ENCODE results near the gene F2RL3. TPM values are rescaled to one million over a fixed set of nuclear protein-coding genes. Genes with fewer than 3 reads are reported as not detected.

F2RL3 gene
- polyA plus RNA-seq, 1 donor from 2014 or later: not detected

- Histone ChIP-seq H3K4me3 (ENCODE audit: low read length) (no peak overlapping the region), H3K36me3 (ENCODE audit: insufficient read depth, low read length) (peaks cover 6% of the 10 kb centered on the region)
- TF ChIP-seq MXI1 (conservative IDR thresholded peaks at IDR 0.05; ENCODE audit: poor library complexity, severe bottlenecking) (no peak), EZH2 (IDR thresholded peaks at IDR 0.05; ENCODE audit: borderline replicate concordance, insufficient read depth, low read length, poor library complexity, severe bottlenecking) (no peak), RAD21 (conservative IDR thresholded peaks at IDR 0.05) (no peak), EP300 (conservative IDR thresholded peaks at IDR 0.05; ENCODE audit: poor library complexity, severe bottlenecking) (no peak), SMC3 (conservative IDR thresholded peaks at IDR 0.05; ENCODE audit: poor library complexity) (no peak), TAF1 (IDR thresholded peaks at IDR 0.05; ENCODE audit: low read depth) (no peak), REST (IDR thresholded peaks at IDR 0.05; ENCODE audit: borderline replicate concordance) (no peak), POLR2AphosphoS5 (IDR thresholded peaks at IDR 0.05) (no peak), CTCF (IDR thresholded peaks at IDR 0.05; ENCODE audit: poor library complexity, severe bottlenecking) (no peak)
Observed at GRCh38 chr19:16868423-16869130, 20.2 kb upstream of the F2RL3 start.

GRCh38 chr19:16869331-16869972 is 19.3 kb upstream of the F2RL3 start:
- Histone ChIP-seq H4K20me1 (ENCODE audit: insufficient read depth) (no peaks in the 10 kb centered on the region), H3K36me3 (ENCODE audit: insufficient read depth, low read length) (peaks cover 4% of the 10 kb centered on the region), H3F3A (ENCODE audit: insufficient read depth, low read length, poor library complexity, severe bottlenecking) (no peaks in the 10 kb centered on the region), H3K4me3 (ENCODE audit: low read length) (no peak overlapping the region), H3K79me2 (replicated peaks; ENCODE audit: insufficient read depth, low read length) (no peaks in the 10 kb centered on the region), H3K9me2 (ENCODE audit: insufficient read depth, low read length) (no peaks in the 10 kb centered on the region), H3K9me3 (ENCODE audit: low read length) (no peaks in the 10 kb centered on the region), H3K4me2 (ENCODE audit: low read length) (no peak overlapping the region), H3K27ac (ENCODE audit: low read length) (no peak overlapping the region), H2AFZ (ENCODE audit: low read depth, low read length) (no peak overlapping the region), H3K27me3 (ENCODE audit: insufficient read depth, low read depth, low read length) (no peaks in the 10 kb centered on the region), H3K9ac (ENCODE audit: low read length) (no peak overlapping the region)
- TF ChIP-seq CTCF (IDR thresholded peaks at IDR 0.05; ENCODE audit: poor library complexity, severe bottlenecking) (no peak), POLR2AphosphoS5 (IDR thresholded peaks at IDR 0.05) (no peak), TAF1 (IDR thresholded peaks at IDR 0.05; ENCODE audit: low read depth) (no peak), RAD21 (conservative IDR thresholded peaks at IDR 0.05) (no peak), EP300 (conservative IDR thresholded peaks at IDR 0.05; ENCODE audit: poor library complexity, severe bottlenecking) (no peak), EZH2 (IDR thresholded peaks at IDR 0.05; ENCODE audit: borderline replicate concordance, insufficient read depth, low read length, poor library complexity, severe bottlenecking) (no peak), REST (IDR thresholded peaks at IDR 0.05; ENCODE audit: borderline replicate concordance) (no peak), SMC3 (conservative IDR thresholded peaks at IDR 0.05; ENCODE audit: poor library complexity) (no peak), MXI1 (conservative IDR thresholded peaks at IDR 0.05; ENCODE audit: poor library complexity, severe bottlenecking) (no peak)

More at GRCh38 chr19:16868423-16869130, 20.2 kb upstream of the F2RL3 start:
- H3K9me3 ChIP-seq (ENCODE audit: low read length): no peaks in the 10 kb centered on the region
- H3K27me3 ChIP-seq (ENCODE audit: insufficient read depth, low read depth, low read length): no peaks in the 10 kb centered on the region
- no peaks in the 10 kb centered on the region for H3F3A ChIP-seq (ENCODE audit: insufficient read depth, low read length, poor library complexity, severe bottlenecking)
- H3K79me2 ChIP-seq (replicated peaks; ENCODE audit: insufficient read depth, low read length): no peaks in the 10 kb centered on the region
- H3K27ac ChIP-seq (ENCODE audit: low read length): no peak overlapping the region
- H4K20me1 ChIP-seq (ENCODE audit: insufficient read depth): no peaks in the 10 kb centered on the region
- no peak overlapping the region for H3K4me2 ChIP-seq (ENCODE audit: low read length)
- no peak overlapping the region for H2AFZ ChIP-seq (ENCODE audit: low read depth, low read length)
- no peak overlapping the region for H3K9ac ChIP-seq (ENCODE audit: low read length)
- no peaks in the 10 kb centered on the region for H3K9me2 ChIP-seq (ENCODE audit: insufficient read depth, low read length)
